Progenitor cell of endocrine pancreas (in vitro differentiated cells): ENCODE measurements around the gene ZNF771. TPM values are rescaled to one million over a fixed set of nuclear protein-coding genes. Genes with fewer than 3 reads are reported as not detected.

Source experiments
- DNase-seq: peaks from one replicate; pipeline ENCODE4 v3.0.0; 2021; ENCODE audit warnings: low spot score; ENCODE audit not compliant: unreplicated experiment
- H3K27ac Mint-ChIP-seq: 2 replicates; pipeline ENCODE4 v1.8.0; 2021; ENCODE audit warnings: mild to moderate bottlenecking, moderate library complexity, mixed read lengths
- H3K27me3 Mint-ChIP-seq: 2 replicates; pipeline ENCODE4 v1.8.0; 2021; ENCODE audit warnings: mixed read lengths
- H3K36me3 Mint-ChIP-seq: 2 replicates; pipeline ENCODE4 v1.8.0; 2022; ENCODE audit warnings: mixed read lengths; ENCODE audit not compliant: insufficient read depth
- H3K4me1 Mint-ChIP-seq: 2 replicates; pipeline ENCODE4 v1.8.0; 2021; ENCODE audit warnings: low read depth, mixed read lengths
- H3K4me3 Mint-ChIP-seq: 2 replicates; pipeline ENCODE4 v1.8.0; 2021; ENCODE audit warnings: low read depth, mild to moderate bottlenecking, moderate library complexity, mixed read lengths
- H3K9me3 Mint-ChIP-seq: 2 replicates; pipeline ENCODE4 v1.8.0; 2021; ENCODE audit warnings: low read depth, mixed read lengths
- CTCF ChIP-seq: fragments of 200-600 bp; sonication (generic); IDR thresholded peaks from one replicate; pipeline ENCODE4 v1.5.0; 2021; ENCODE audit warnings: antibody characterized with exemption, mild to moderate bottlenecking; ENCODE audit not compliant: unreplicated experiment
- total RNA-seq: library from RNA; stranded (reverse); gene quantifications from 2 replicates; pipeline ENCODE4 v1.2.1, GENCODE V29; 2021

The ZNF771 gene
- total RNA-seq, 1 donor from 2014 or later, result 13.7 TPM

- Mint-ChIP-seq H3K36me3 (peaks cover 18% of the 10 kb centered on the region), H3K9me3 (no peaks in the 10 kb centered on the region), H3K27ac (no peak overlapping the region), H3K4me3 (no peak overlapping the region), H3K27me3 (no peaks in the 10 kb centered on the region), H3K4me1 (no peaks in the 10 kb centered on the region)
- no peak for DNase-seq
- TF ChIP-seq CTCF, result no peak
Measured at GRCh38 chr16:30416047-30416603, 8.7 kb downstream of the ZNF771 start.

- Mint-ChIP-seq H3K4me3 (peak overlapping the region; percentile 53), H3K4me1 (no peaks in the 10 kb centered on the region), H3K36me3 (peaks cover 22% of the 10 kb centered on the region), H3K27ac (no peak overlapping the region), H3K9me3 (no peaks in the 10 kb centered on the region), H3K27me3 (no peaks in the 10 kb centered on the region)
- TF ChIP-seq CTCF, result no peak
- no peak for DNase-seq
Measured at GRCh38 chr16:30416624-30417528, 9.5 kb downstream of the ZNF771 start.

GRCh38 chr16:30417529-30418349, 10.3 kb downstream of the ZNF771 start:
- Mint-ChIP-seq H3K9me3 (no peaks in the 10 kb centered on the region), H3K4me1 (no peaks in the 10 kb centered on the region), H3K27ac (no peak overlapping the region), H3K4me3 (peak overlapping the region; percentile 55), H3K27me3 (no peaks in the 10 kb centered on the region), H3K36me3 (peaks cover 21% of the 10 kb centered on the region)
- DNase-seq, result peak; percentile 80
- peak; percentile 41 for TF ChIP-seq CTCF

- no peak for TF ChIP-seq CTCF
- Mint-ChIP-seq H3K27me3 (no peaks in the 10 kb centered on the region), H3K27ac (peak overlapping the region; percentile 80), H3K4me1 (no peaks in the 10 kb centered on the region), H3K4me3 (peak overlapping the region; percentile 55), H3K9me3 (no peaks in the 10 kb centered on the region), H3K36me3 (peaks cover 20% of the 10 kb centered on the region)
- DNase-seq, result no peak
Measured at GRCh38 chr16:30418350-30419181, 11.2 kb downstream of the ZNF771 start.
